HFF-Myc (cell line): Measurements from ENCODE around the gene ANXA11.
"Not testable (repeated sequence)": the region's sequence is repeated elsewhere in the genome, so short reads cannot be mapped to it uniquely, and the experiment has no call there.

Experiments
- DNase-seq: peaks from one replicate; pipeline ENCODE4 v3.0.0-alpha.2; 2011; ENCODE audit warnings: low read depth; ENCODE audit errors: extremely low read depth
- H3K4me3 ChIP-seq: replicated peaks from 2 replicates; pipeline ENCODE4 v1.5.1; 2011; ENCODE audit warnings: low read depth, mild to moderate bottlenecking, control low read depth, low read length
- CTCF ChIP-seq: IDR thresholded peaks from 2 replicates; pipeline ENCODE4 v1.5.1; 2012; ENCODE audit warnings: mild to moderate bottlenecking, low read depth, low read length, control low read depth; ENCODE audit errors: missing control alignments

Gene ANXA11

GRCh38 chr10:80205477-80206276 lies at the start of gene ANXA11:
ANXA11 (minus strand) TSS chr10:80205537; CDS start chr10:80172861, 32,676 bp downstream.
- DNase-seq, result no peak
- TF ChIP-seq CTCF, result no peak
- H3K4me3 ChIP-seq, result peak within 1 kb of the TSS; percentile 85

- not testable (repeated sequence) for DNase-seq, H3K4me3 ChIP-seq
Measured at GRCh38 chr10:80254726-80255125, 49.4 kb upstream of the ANXA11 start.

- not testable (repeated sequence) for DNase-seq, H3K4me3 ChIP-seq
Measured at GRCh38 chr10:80253963-80254271, 48.6 kb upstream of the ANXA11 start.

- H3K4me3 ChIP-seq, result no peak overlapping the region
- TF ChIP-seq CTCF, result no peak
- DNase-seq, result no peak
Measured at GRCh38 chr10:80253266-80253962, 48.1 kb upstream of the ANXA11 start.

GRCh38 chr10:80252296-80252887 lies 47.1 kb upstream of the ANXA11 start:
- no peak for TF ChIP-seq CTCF
- no peak overlapping the region for H3K4me3 ChIP-seq
- DNase-seq, result no peak

- not testable (repeated sequence) for H3K4me3 ChIP-seq, DNase-seq
Measured at GRCh38 chr10:80251703-80252280, 46.5 kb upstream of the ANXA11 start.

GRCh38 chr10:80250399-80250798 lies 45.1 kb upstream of the ANXA11 start:
- not testable (repeated sequence) for DNase-seq, H3K4me3 ChIP-seq

- not testable (repeated sequence) for H3K4me3 ChIP-seq, DNase-seq
Measured at GRCh38 chr10:80249906-80250305, 44.6 kb upstream of the ANXA11 start.

- DNase-seq, H3K4me3 ChIP-seq: not testable (repeated sequence)
Measured at GRCh38 chr10:80247611-80248010, 42.3 kb upstream of the ANXA11 start.

- H3K4me3 ChIP-seq, DNase-seq: not testable (repeated sequence)
Measured at GRCh38 chr10:80244371-80244770, 39.0 kb upstream of the ANXA11 start.

- H3K4me3 ChIP-seq, DNase-seq: not testable (repeated sequence)
Measured at GRCh38 chr10:80242341-80242740, 37.0 kb upstream of the ANXA11 start.

GRCh38 chr10:80236457-80236856 lies 31.1 kb upstream of the ANXA11 start:
- not testable (repeated sequence) for H3K4me3 ChIP-seq, DNase-seq

- H3K4me3 ChIP-seq, DNase-seq: not testable (repeated sequence)
Measured at GRCh38 chr10:80234331-80235235, 29.2 kb upstream of the ANXA11 start.

GRCh38 chr10:80233871-80234270 lies 28.5 kb upstream of the ANXA11 start:
- not testable (repeated sequence) for H3K4me3 ChIP-seq, DNase-seq
